HL-60 (cell line): ENCODE measurements around the gene MOB3B.

Experiments used
- CTCF ChIP-seq: IDR thresholded peaks from one replicate; pipeline ENCODE4 v1.5.1; 2011; ENCODE audit warnings: low read length, control low read depth, inconsistent platforms; ENCODE audit not compliant: insufficient read depth
- GABPA ChIP-seq: IDR thresholded peaks from 2 replicates; pipeline ENCODE4 v1.6.1; 2012; ENCODE audit warnings: low read depth
- POLR2AphosphoS5 ChIP-seq: IDR thresholded peaks from 2 replicates; pipeline ENCODE4 v1.6.1; 2012; ENCODE audit warnings: low read depth
- SPI1 ChIP-seq: IDR thresholded peaks from 2 replicates; pipeline ENCODE4 v1.6.1; 2012; ENCODE audit warnings: low read depth, mild to moderate bottlenecking, borderline replicate concordance
- TF ChIP-seq, protein P1 (sequence below): IDR thresholded peaks from 2 replicates; pipeline ENCODE4 v1.6.1; 2012; ENCODE audit warnings: low read depth; ENCODE audit not compliant: insufficient replicate concordance

DNA sequence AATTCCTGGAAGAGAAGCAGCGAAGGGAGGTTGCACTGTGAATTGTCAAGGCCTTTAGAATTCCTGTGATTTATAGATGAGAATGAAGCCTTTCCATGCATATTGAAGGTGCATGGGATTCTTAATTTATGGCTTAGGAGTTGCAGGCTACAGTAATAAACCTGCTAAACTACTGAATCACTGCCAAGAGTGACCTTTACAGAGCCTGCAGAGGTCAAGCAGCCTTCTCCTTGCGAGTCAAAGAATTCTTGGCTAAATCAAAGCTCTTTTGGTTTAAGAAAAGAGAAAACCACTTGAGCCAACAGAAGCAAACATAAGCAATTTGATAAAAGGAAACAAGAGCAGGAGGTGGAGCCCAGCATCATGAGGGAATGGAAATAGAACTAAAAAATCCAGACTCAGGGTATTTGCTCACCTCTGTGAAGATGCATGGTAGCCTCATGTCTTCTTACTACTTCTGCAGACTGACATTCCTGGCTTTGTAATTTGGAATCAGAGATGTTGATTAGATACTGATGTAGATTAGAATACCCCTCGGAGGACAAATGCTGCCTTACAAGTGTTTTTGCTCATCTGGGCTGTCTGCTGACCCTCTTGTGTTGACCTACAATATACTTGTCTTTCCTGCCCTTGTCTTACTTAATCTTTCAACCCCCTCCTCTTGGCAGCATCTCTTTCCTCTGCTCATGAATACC, 95.8 kb downstream of the MOB3B start:
- TF ChIP-seq CTCF (no peak), POLR2AphosphoS5 (no peak), GABPA (no peak), SPI1 (no peak)
- TF ChIP-seq, protein P1, sequence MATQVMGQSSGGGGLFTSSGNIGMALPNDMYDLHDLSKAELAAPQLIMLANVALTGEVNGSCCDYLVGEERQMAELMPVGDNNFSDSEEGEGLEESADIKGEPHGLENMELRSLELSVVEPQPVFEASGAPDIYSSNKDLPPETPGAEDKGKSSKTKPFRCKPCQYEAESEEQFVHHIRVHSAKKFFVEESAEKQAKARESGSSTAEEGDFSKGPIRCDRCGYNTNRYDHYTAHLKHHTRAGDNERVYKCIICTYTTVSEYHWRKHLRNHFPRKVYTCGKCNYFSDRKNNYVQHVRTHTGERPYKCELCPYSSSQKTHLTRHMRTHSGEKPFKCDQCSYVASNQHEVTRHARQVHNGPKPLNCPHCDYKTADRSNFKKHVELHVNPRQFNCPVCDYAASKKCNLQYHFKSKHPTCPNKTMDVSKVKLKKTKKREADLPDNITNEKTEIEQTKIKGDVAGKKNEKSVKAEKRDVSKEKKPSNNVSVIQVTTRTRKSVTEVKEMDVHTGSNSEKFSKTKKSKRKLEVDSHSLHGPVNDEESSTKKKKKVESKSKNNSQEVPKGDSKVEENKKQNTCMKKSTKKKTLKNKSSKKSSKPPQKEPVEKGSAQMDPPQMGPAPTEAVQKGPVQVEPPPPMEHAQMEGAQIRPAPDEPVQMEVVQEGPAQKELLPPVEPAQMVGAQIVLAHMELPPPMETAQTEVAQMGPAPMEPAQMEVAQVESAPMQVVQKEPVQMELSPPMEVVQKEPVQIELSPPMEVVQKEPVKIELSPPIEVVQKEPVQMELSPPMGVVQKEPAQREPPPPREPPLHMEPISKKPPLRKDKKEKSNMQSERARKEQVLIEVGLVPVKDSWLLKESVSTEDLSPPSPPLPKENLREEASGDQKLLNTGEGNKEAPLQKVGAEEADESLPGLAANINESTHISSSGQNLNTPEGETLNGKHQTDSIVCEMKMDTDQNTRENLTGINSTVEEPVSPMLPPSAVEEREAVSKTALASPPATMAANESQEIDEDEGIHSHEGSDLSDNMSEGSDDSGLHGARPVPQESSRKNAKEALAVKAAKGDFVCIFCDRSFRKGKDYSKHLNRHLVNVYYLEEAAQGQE, result no peak
